Vagina (tissue), 2 donors: ENCODE results near the gene CDKL1.

Experiments
- POLR2A ChIP-seq, 2 donors: fragments of 450-650 bp; IDR thresholded peaks; one replicate each; pipeline ENCODE4 v1.6.1; 2017; ENCODE audit warnings: antibody characterized with exemption in 2 of 2, mild to moderate bottlenecking in 2 of 2, moderate library complexity in 2 of 2
- TF ChIP-seq, protein P1 (sequence below), 3 experiments: fragments of 450-650 bp in 2 of 3; fragments of 200-600 bp in 1 of 3; sonication (generic) in 1 of 3; IDR thresholded peaks; one replicate each; pipeline ENCODE4 v1.5.1; 2017 to 2019; ENCODE audit warnings: antibody characterized with exemption in 3 of 3, mild to moderate bottlenecking in 2 of 3, moderate library complexity in 2 of 3

DNA sequence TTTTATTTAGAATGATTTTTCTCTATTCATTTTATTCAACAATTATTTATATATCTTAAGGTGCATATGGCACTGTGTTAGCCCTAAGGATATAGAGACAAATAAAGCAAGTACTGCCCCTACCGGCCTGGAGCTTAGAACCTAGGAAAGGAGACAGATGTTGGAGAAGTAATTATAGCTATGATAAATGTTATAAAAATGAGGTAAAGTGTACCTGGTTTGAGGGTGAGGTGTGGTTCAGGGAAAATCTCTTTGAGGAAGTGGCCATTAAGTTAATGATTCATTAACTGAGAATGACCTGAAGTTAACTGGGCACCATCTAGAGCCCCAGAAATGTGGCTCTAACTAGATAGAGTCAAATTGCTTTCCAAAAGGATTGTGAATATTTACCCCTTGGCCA is 31.9 kb downstream of the CDKL1 start:
- TF ChIP-seq, protein P1, sequence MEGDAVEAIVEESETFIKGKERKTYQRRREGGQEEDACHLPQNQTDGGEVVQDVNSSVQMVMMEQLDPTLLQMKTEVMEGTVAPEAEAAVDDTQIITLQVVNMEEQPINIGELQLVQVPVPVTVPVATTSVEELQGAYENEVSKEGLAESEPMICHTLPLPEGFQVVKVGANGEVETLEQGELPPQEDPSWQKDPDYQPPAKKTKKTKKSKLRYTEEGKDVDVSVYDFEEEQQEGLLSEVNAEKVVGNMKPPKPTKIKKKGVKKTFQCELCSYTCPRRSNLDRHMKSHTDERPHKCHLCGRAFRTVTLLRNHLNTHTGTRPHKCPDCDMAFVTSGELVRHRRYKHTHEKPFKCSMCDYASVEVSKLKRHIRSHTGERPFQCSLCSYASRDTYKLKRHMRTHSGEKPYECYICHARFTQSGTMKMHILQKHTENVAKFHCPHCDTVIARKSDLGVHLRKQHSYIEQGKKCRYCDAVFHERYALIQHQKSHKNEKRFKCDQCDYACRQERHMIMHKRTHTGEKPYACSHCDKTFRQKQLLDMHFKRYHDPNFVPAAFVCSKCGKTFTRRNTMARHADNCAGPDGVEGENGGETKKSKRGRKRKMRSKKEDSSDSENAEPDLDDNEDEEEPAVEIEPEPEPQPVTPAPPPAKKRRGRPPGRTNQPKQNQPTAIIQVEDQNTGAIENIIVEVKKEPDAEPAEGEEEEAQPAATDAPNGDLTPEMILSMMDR (IDR thresholded peaks at IDR 0.05): no peak
- no peak for TF ChIP-seq POLR2A (IDR thresholded peaks at IDR 0.05)
